Endodermal cell (in vitro differentiated cells): ENCODE data around the gene MZF1. TPM values are rescaled to one million over a fixed set of nuclear protein-coding genes. Genes with fewer than 3 reads are reported as not detected.

Experiments
- DNase-seq: peaks from one replicate; pipeline ENCODE4 v3.0.0-alpha.2; 2017
- H3K27ac ChIP-seq: 2 replicates; pipeline ENCODE4 v1.5.1; 2013; ENCODE audit warnings: mild to moderate bottlenecking, low read depth, low read length, moderate library complexity
- H3K27me3 ChIP-seq: 2 replicates; pipeline ENCODE4 v1.6.1; 2013; ENCODE audit warnings: mild to moderate bottlenecking, low read length, moderate library complexity; ENCODE audit not compliant: insufficient read depth, control insufficient read depth, poor library complexity, severe bottlenecking
- H3K36me3 ChIP-seq: 2 replicates; pipeline ENCODE4 v1.7.0; 2013; ENCODE audit warnings: mild to moderate bottlenecking, low read length, moderate library complexity; ENCODE audit not compliant: control insufficient read depth, insufficient read depth
- H3K4me1 ChIP-seq: one replicate; pipeline ENCODE4 v1.7.0; 2013; ENCODE audit warnings: low read length; ENCODE audit not compliant: control insufficient read depth, insufficient read depth
- H3K4me3 ChIP-seq: 2 replicates; pipeline ENCODE4 v1.5.1; 2013; ENCODE audit warnings: mild to moderate bottlenecking, low read length, moderate library complexity
- H3K9ac ChIP-seq: 2 replicates; pipeline ENCODE4 v1.6.1; 2013; ENCODE audit warnings: mild to moderate bottlenecking, low read length, moderate library complexity; ENCODE audit not compliant: poor library complexity, severe bottlenecking; ENCODE audit errors: extremely low read depth
- H3K9me3 ChIP-seq: 2 replicates; pipeline ENCODE4 v1.6.1; 2013; ENCODE audit warnings: mild to moderate bottlenecking, low read length, moderate library complexity; ENCODE audit not compliant: control insufficient read depth
- H3K27ac Mint-ChIP-seq: 2 replicates; pipeline ENCODE4 v1.8.0; 2020; ENCODE audit warnings: mixed read lengths
- H3K27me3 Mint-ChIP-seq: 2 replicates; pipeline ENCODE4 v1.8.0; 2021; ENCODE audit warnings: mild to moderate bottlenecking, mixed read lengths; ENCODE audit not compliant: insufficient read depth
- H3K36me3 Mint-ChIP-seq: 2 replicates; pipeline ENCODE4 v1.8.0; 2020; ENCODE audit warnings: low read depth, mixed read lengths
- H3K4me1 Mint-ChIP-seq: 2 replicates; pipeline ENCODE4 v1.8.0; 2020; ENCODE audit warnings: mixed read lengths
- H3K4me3 Mint-ChIP-seq: 2 replicates; pipeline ENCODE4 v1.8.0; 2020; ENCODE audit warnings: mild to moderate bottlenecking, moderate library complexity, mixed read lengths
- H3K9me3 Mint-ChIP-seq: 2 replicates; pipeline ENCODE4 v1.8.0; 2020; ENCODE audit warnings: mild to moderate bottlenecking, mixed read lengths
- WGBS, 2 experiments: methylation state at CpG; one replicate each; pipeline versions ENCODE4 v1.1.5 to v1.1.7; 2013; ENCODE audit warnings: missing lambda C conversion rate in 2 of 2, mixed read lengths in 1 of 2; ENCODE audit not compliant: insufficient coverage in 1 of 2, insufficient read length in 1 of 2; 5-methylcytosine and 5-hydroxymethylcytosine counted together
- total RNA-seq, 2 donors: library from RNA; stranded (reverse); fragmentation: NEBNext Ultra II Directional in 1 of 2; extraction: Animal tissue kit (Norgen Biotek cat#: 25700) in 1 of 2; gene quantifications; 2 replicates in 1 of 2; 3 replicates in 1 of 2; pipeline ENCODE4 v1.2.1, GENCODE V29; 2021
- TF ChIP-seq, protein P1 (sequence below): fragments of 200-600 bp; sonication (generic); conservative IDR thresholded peaks from 2 replicates; pipeline ENCODE4 v1.5.0; 2021; ENCODE audit warnings: antibody characterized with exemption, mild to moderate bottlenecking

MZF1 gene
- total RNA-seq, 2 donors from 2014 or later, result 24.3 to 33.1 TPM

DNA sequence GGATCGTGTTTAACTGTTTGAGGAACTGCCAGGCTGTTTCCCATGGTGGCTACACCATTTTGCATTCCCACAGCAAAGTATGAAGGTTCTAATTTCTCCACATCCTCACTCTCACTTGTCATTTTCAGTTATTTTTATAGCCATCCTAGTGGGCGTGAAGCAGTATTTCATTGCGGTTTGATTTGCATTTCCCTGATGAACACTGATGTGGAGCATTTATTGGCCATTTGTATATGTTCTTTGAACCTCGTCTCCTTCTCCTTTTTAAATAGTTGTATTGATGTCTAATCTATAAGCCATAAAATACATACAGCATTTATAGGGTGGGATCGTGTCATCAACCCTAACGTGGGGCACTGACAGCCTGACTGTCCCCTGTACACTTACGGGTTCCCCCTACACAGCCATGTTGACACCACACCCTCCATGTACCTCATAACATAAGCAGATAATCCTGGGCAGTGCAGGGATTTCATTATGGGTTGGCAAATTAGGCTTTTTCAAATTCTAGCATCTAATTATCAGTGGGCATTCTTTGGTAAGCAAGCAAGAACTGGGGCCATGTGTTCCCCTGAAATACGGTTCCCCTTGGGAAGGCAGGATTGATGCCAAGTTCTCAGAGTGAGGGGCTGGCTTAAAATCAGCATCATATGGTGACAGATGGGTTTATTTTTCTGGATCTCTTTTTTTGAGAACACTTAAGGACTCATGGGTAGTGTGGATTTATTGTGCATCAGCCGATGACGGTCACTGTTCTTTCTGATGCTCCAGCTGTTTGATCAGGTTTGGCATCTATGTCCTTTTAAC, 41.9 kb downstream of the MZF1 start:
- WGBS, 2 experiments, result 88 to 90% methylated on average over 2 to 9 of the region's 10 CpGs
- H3K4me3 Mint-ChIP-seq, result no peak overlapping the region
- DNase-seq, result no peak
- peaks cover 23% of the 10 kb centered on the region for H3K27me3 Mint-ChIP-seq
- no peaks in the 10 kb centered on the region for H3K4me1 Mint-ChIP-seq
- no peak overlapping the region for H3K27ac Mint-ChIP-seq
- no peaks in the 10 kb centered on the region for H3K4me1 ChIP-seq
- TF ChIP-seq, protein P1, sequence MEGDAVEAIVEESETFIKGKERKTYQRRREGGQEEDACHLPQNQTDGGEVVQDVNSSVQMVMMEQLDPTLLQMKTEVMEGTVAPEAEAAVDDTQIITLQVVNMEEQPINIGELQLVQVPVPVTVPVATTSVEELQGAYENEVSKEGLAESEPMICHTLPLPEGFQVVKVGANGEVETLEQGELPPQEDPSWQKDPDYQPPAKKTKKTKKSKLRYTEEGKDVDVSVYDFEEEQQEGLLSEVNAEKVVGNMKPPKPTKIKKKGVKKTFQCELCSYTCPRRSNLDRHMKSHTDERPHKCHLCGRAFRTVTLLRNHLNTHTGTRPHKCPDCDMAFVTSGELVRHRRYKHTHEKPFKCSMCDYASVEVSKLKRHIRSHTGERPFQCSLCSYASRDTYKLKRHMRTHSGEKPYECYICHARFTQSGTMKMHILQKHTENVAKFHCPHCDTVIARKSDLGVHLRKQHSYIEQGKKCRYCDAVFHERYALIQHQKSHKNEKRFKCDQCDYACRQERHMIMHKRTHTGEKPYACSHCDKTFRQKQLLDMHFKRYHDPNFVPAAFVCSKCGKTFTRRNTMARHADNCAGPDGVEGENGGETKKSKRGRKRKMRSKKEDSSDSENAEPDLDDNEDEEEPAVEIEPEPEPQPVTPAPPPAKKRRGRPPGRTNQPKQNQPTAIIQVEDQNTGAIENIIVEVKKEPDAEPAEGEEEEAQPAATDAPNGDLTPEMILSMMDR, result no peak
- H3K9me3 ChIP-seq, result no peaks in the 10 kb centered on the region
- H3K36me3 Mint-ChIP-seq, result no peaks in the 10 kb centered on the region
- no peak overlapping the region for H3K27ac ChIP-seq
- peaks cover 12% of the 10 kb centered on the region for H3K27me3 ChIP-seq
- no peaks in the 10 kb centered on the region for H3K9me3 Mint-ChIP-seq
- no peak overlapping the region for H3K4me3 ChIP-seq
- no peaks in the 10 kb centered on the region for H3K36me3 ChIP-seq
- H3K9ac ChIP-seq, result no peak overlapping the region

DNA sequence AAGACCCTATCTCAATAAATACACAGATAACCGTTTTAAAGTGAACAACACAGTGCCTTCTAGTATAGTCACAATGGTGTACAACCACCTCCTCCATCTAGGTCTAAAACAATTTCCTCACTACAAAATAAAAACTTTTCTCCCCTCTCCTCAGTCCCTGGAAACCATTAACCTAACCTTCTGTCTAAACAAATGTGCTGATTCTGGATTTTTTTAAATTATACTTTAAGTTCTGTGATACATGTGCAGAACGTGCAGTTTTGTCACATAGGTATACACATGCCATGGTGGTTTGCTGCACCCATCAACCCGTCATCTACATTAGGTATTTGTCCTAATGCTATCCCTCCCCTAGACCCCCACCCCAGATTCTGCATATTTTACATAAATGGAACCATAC, 43.7 kb downstream of the MZF1 start:
- H3K9ac ChIP-seq, result no peak overlapping the region
- H3K27ac Mint-ChIP-seq, result no peak overlapping the region
- H3K27ac ChIP-seq, result no peak overlapping the region
- no peaks in the 10 kb centered on the region for H3K9me3 ChIP-seq
- H3K9me3 Mint-ChIP-seq, result no peaks in the 10 kb centered on the region
- H3K4me1 Mint-ChIP-seq, result peaks cover 3% of the 10 kb centered on the region
- no peak for DNase-seq
- H3K4me1 ChIP-seq, result no peaks in the 10 kb centered on the region
- H3K4me3 Mint-ChIP-seq, result no peak overlapping the region
- no peaks in the 10 kb centered on the region for H3K36me3 ChIP-seq
- TF ChIP-seq, protein P1, result no peak
- no peak overlapping the region for H3K4me3 ChIP-seq
- peaks cover 12% of the 10 kb centered on the region for H3K27me3 ChIP-seq
- WGBS, 2 experiments, result 93 to 100% methylated on average over 1 to 3 of the region's 3 CpGs
- peaks cover 21% of the 10 kb centered on the region for H3K27me3 Mint-ChIP-seq
- no peaks in the 10 kb centered on the region for H3K36me3 Mint-ChIP-seq

DNA sequence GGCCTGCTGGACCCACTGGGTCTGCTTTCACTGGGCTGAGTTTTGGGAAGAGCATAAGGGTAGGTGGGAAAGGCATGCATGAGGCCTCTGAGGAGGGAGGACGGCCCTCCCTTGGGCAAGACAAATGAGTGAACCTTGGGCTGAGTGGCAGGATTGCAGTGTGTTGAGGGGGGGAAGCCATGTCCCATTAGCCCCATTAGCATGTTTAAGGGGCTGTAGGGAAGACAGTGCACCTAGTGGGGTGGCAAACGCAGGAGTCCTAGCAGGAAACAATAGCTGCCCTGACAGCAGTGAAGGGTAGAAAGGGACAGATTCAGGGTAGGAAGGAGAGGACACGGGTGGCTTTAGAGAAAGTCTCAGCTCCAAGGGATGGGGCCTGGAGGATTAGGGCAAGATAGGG, 50.4 kb downstream of the MZF1 start:
- H3K4me3 Mint-ChIP-seq, result no peak overlapping the region
- H3K4me1 Mint-ChIP-seq, result peaks cover 15% of the 10 kb centered on the region
- no peaks in the 10 kb centered on the region for H3K27me3 ChIP-seq
- no peaks in the 10 kb centered on the region for H3K9me3 Mint-ChIP-seq
- no peak overlapping the region for H3K4me3 ChIP-seq
- DNase-seq, result no peak
- H3K36me3 ChIP-seq, result no peaks in the 10 kb centered on the region
- H3K27me3 Mint-ChIP-seq, result peaks cover 3% of the 10 kb centered on the region
- peak overlapping the region; percentile 20 for H3K27ac Mint-ChIP-seq
- WGBS, 2 experiments, result 23 to 81% methylated on average over 2 to 3 of the region's 3 CpGs
- H3K9me3 ChIP-seq, result no peaks in the 10 kb centered on the region
- H3K27ac ChIP-seq, result no peak overlapping the region
- peaks cover 2% of the 10 kb centered on the region for H3K36me3 Mint-ChIP-seq
- TF ChIP-seq, protein P1, result no peak
- no peak overlapping the region for H3K9ac ChIP-seq
- peaks cover 4% of the 10 kb centered on the region for H3K4me1 ChIP-seq
